K562 (cell line): ENCODE results near the gene RUNX1. TPM values are rescaled to one million over a fixed set of nuclear protein-coding genes. Genes with fewer than 3 reads are reported as not detected.
A peak's percentile ranks its signal among the peaks of the same experiment; 100 is the strongest.

Experiments used
- ATAC-seq: fragments of 200-7000 bp; cut with Tn5 transposase; 3 replicates; pipeline ENCODE4 v1.9.1; 2020; ENCODE audit warnings: moderate library complexity
- BruUV-seq: library from RNA; stranded (reverse); fragments of 400-500 nt; replicated peaks from 2 replicates; lab custom pipeline; 2021; lab: Mats Ljungman, UMichigan
- CTCF ChIA-PET: fragments of 300-600 bp; formaldehyde crosslinking; extraction: SDS; loops from one replicate; lab custom pipeline; 2021; ENCODE audit warnings: low intra/inter-chr PET ratio; lab: Yijun Ruan, JAX
- POLR2A ChIA-PET: fragments of 300-600, 350-650 bp; sonication (Branson Sonifier 250); formaldehyde crosslinking; extraction: SDS; loops from one replicate; lab custom pipeline; 2021; ENCODE audit warnings: antibody characterized with exemption, inconsistent platforms; lab: Yijun Ruan, JAX
- DNase-seq, 4 experiments: peaks; one replicate each; pipeline versions ENCODE4 v3.0.0 to v3.0.0-alpha.2; 2011 to 2018; ENCODE audit warnings: low spot score in 3 of 4, mixed read lengths in 3 of 4; ENCODE audit errors: extremely low read depth in 1 of 4
- FAIRE-seq: peaks from 2 replicates; lab custom pipeline; 2011; peaks lifted over from hg19 to GRCh38; lab: Jason Lieb, UNC
- H2AFZ ChIP-seq: 2 replicates; pipeline ENCODE4 v1.6.0; 2011; ENCODE audit warnings: low read depth, low read length, control low read depth, inconsistent platforms
- H3K27ac ChIP-seq: fragments of 200-600 bp; 3 replicates; pipeline ENCODE4 v1.8.0; 2011; ENCODE audit warnings: low read depth, mild to moderate bottlenecking, control low read depth, inconsistent platforms, low read length, moderate library complexity, mixed read lengths; ENCODE audit errors: extremely low read depth
- H3K27me3 ChIP-seq, 2 experiments: fragments of 300-600 bp in 1 of 2; 2 replicates in 1 of 2; 3 replicates in 1 of 2; pipeline versions ENCODE4 v1.6.0 to v1.8.0; 2011; ENCODE audit warnings: inconsistent platforms in 2 of 2, low read length in 2 of 2, mild to moderate bottlenecking in 1 of 2, mixed read lengths in 1 of 2, moderate library complexity in 1 of 2; ENCODE audit not compliant: control insufficient read depth in 2 of 2, insufficient read depth in 2 of 2
- H3K36me3 ChIP-seq: fragments of 300-600 bp; 3 replicates; pipeline ENCODE4 v1.8.0; 2011; ENCODE audit warnings: mild to moderate bottlenecking, low read length, inconsistent platforms; ENCODE audit not compliant: control insufficient read depth, insufficient read depth
- H3K4me1 ChIP-seq, 2 experiments: fragments of 200-600 bp in 1 of 2; replicated peaks in 1 of 2; 2 replicates in 1 of 2; 3 replicates in 1 of 2; pipeline versions ENCODE4 v1.5.1 to v1.8.0; 2011; ENCODE audit warnings: inconsistent platforms in 2 of 2, low read length in 2 of 2, mild to moderate bottlenecking in 1 of 2, mixed read lengths in 1 of 2, moderate library complexity in 1 of 2; ENCODE audit not compliant: control insufficient read depth in 2 of 2, insufficient read depth in 2 of 2
- H3K4me2 ChIP-seq: 2 replicates; pipeline ENCODE4 v1.6.1; 2011; ENCODE audit warnings: low read length, control low read depth, inconsistent platforms, mixed read lengths; ENCODE audit not compliant: insufficient read depth
- H3K4me3 ChIP-seq: fragments of 200-600 bp; sonication (generic), shearing (Covaris generic); 2 replicates; pipeline ENCODE4 v1.5.1; 2016; ENCODE audit warnings: control low read depth, inconsistent platforms
- H3K79me2 ChIP-seq: fragments of 200-600 bp; 3 replicates; pipeline ENCODE4 v1.8.0; 2011; ENCODE audit warnings: low read length, inconsistent platforms; ENCODE audit not compliant: control insufficient read depth, insufficient read depth
- H3K9ac ChIP-seq, 2 experiments: 2 replicates each; pipeline versions ENCODE4 v1.6.0 to v1.6.1; 2011; ENCODE audit warnings: low read depth in 2 of 2, low read length in 2 of 2, control low read depth in 1 of 2, inconsistent platforms in 1 of 2, mild to moderate bottlenecking in 1 of 2, mixed read lengths in 1 of 2; ENCODE audit not compliant: insufficient read depth in 1 of 2
- H3K9me1 ChIP-seq: one replicate; pipeline ENCODE4 v1.6.0; 2011; ENCODE audit warnings: inconsistent platforms, mild to moderate bottlenecking, low read length, moderate library complexity; ENCODE audit not compliant: control insufficient read depth, insufficient read depth
- H3K9me3 ChIP-seq: replicated peaks from 2 replicates; pipeline ENCODE4 v1.5.1; 2011; ENCODE audit warnings: low read depth, low read length, inconsistent platforms; ENCODE audit not compliant: control insufficient read depth, insufficient read depth
- H4K20me1 ChIP-seq: replicated peaks from 2 replicates; pipeline ENCODE4 v1.6.1; 2011; ENCODE audit warnings: low read length, inconsistent platforms, mixed read lengths; ENCODE audit not compliant: control insufficient read depth, insufficient read depth
- BCOR ChIP-seq: fragments of 450-650 bp; IDR thresholded peaks from 2 replicates; pipeline ENCODE4 v1.6.1; 2016
- CBFA2T3 ChIP-seq: fragments of 450-650 bp; IDR thresholded peaks from 2 replicates; pipeline ENCODE4 v1.6.1; 2017
- EHMT2 ChIP-seq: fragments of 450-650 bp; IDR thresholded peaks from 2 replicates; pipeline ENCODE4 v1.6.1; 2018; ENCODE audit warnings: antibody characterized with exemption
- JUND ChIP-seq, 2 experiments: IDR thresholded peaks; 2 replicates in 1 of 2; 3 replicates in 1 of 2; pipeline ENCODE4 v1.6.1; 2011; ENCODE audit warnings: borderline replicate concordance in 2 of 2, low read depth in 2 of 2, low read length in 2 of 2, improper control_type of control experiment in 1 of 2, missing biosample characterization in 1 of 2, missing genetic modification characterization in 1 of 2, missing genetic modification reagents in 1 of 2
- KLF16 ChIP-seq: IDR thresholded peaks from 2 replicates; pipeline ENCODE4 v1.6.1; 2016; ENCODE audit warnings: antibody characterized with exemption
- L3MBTL2 ChIP-seq: fragments of 450-650 bp; IDR thresholded peaks from 2 replicates; pipeline ENCODE4 v1.6.1; 2016; ENCODE audit warnings: mild to moderate bottlenecking, moderate library complexity
- NR2F6 ChIP-seq: fragments of 450-650 bp; formaldehyde crosslinking; IDR thresholded peaks from 2 replicates; pipeline ENCODE4 v1.4.0; 2020; ENCODE audit warnings: mild to moderate bottlenecking
- PHB2 ChIP-seq: fragments of 450-650 bp; IDR thresholded peaks from 2 replicates; pipeline ENCODE4 v1.6.1; 2017; ENCODE audit warnings: low read depth
- POLR2AphosphoS2 ChIP-seq: IDR thresholded peaks from 2 replicates; pipeline ENCODE4 v1.6.1; 2012; ENCODE audit warnings: low read length, improper control_type of control experiment
- RCOR1 ChIP-seq, 2 experiments: IDR thresholded peaks; 2 replicates each; pipeline ENCODE4 v1.6.1; 2012; ENCODE audit warnings: low read depth in 2 of 2, low read length in 2 of 2, borderline replicate concordance in 1 of 2, improper control_type of control experiment in 1 of 2
- STAT5A ChIP-seq: IDR thresholded peaks from 2 replicates; pipeline ENCODE4 v1.6.1; 2012; ENCODE audit warnings: low read length, inconsistent platforms, borderline replicate concordance
- U2AF1 ChIP-seq: fragments of 200-400 bp; formaldehyde crosslinking; optimal IDR thresholded peaks from 2 replicates; pipeline ENCODE3; 2017; ENCODE audit warnings: mild to moderate bottlenecking, low read depth, low read length, moderate library complexity
- WGBS: fragments of 100-300 bp; shearing (Covaris generic); methylation state at CpG from one replicate; pipeline ENCODE4 v1.1.6; 2016; ENCODE audit warnings: low coverage, mixed read lengths; ENCODE audit not compliant: insufficient coverage; ENCODE audit errors: missing lambda C conversion rate; 5-methylcytosine and 5-hydroxymethylcytosine counted together
- in situ Hi-C: fragments of 300-500 bp; cut with MboI; formaldehyde crosslinking; loops from 4 replicates; pipeline ENCODE4 v1.15.0; 2018; ENCODE audit warnings: inconsistent platforms, mixed read lengths
- intact Hi-C: fragments of 100-400 bp; cut with micrococcal nuclease; formaldehyde crosslinking; loops from 2 replicates; pipeline ENCODE4 v1.14.2; 2022
- polyA plus RNA-seq, 8 experiments: library from polyadenylated mRNA; depleted of rRNA in 4 of 8; stranded (reverse) in 5 of 8; unstranded in 3 of 8; fragments of >200 nt; fragmentation: Nextera tagmentation in 2 of 8; fragmentation: Illumina TruSeq in 1 of 8; extraction: Ambion mirVana in 2 of 8; extraction: Trizol in 1 of 8; gene quantifications; 2 replicates each; pipeline versions ENCODE4 v1.2.1 to v1.2.3, GENCODE V29; 2011 to 2014; ENCODE audit warnings: inconsistent platforms in 1 of 8, missing spikeins in 1 of 8
- total RNA-seq, 7 experiments: library from RNA; depleted of rRNA in 6 of 7; stranded (reverse); fragments of >200 nt in 6 of 7; fragmentation: Illumina TruSeq in 2 of 7; extraction: Trizol in 2 of 7; gene quantifications; 2 replicates each; pipeline versions ENCODE4 v1.2.1 to v1.2.3, GENCODE V29; 2011 to 2021; ENCODE audit warnings: low replicate concordance in 1 of 7
- TF ChIP-seq, protein P1 (sequence below): IDR thresholded peaks from 2 replicates; pipeline ENCODE4 v1.6.1; 2011; ENCODE audit warnings: borderline replicate concordance, low read depth, mild to moderate bottlenecking, moderate library complexity, low read length; ENCODE audit not compliant: insufficient read depth, poor library complexity, severe bottlenecking
- TF ChIP-seq, protein P2 (sequence below): fragments of 450-650 bp; IDR thresholded peaks from 2 replicates; pipeline ENCODE4 v1.6.1; 2016
- TF ChIP-seq, protein P3 (sequence below): fragments of 450-650 bp; IDR thresholded peaks from 2 replicates; pipeline ENCODE4 v1.6.1; 2016; ENCODE audit warnings: missing biosample characterization, missing genetic modification characterization

RUNX1 gene
- total and polyA plus RNA-seq, 9 of the 15 experiments (the other 6 are each of a cell fraction or from before 2014, with no cell fraction given): 2.2 to 68.6 (median 17.8) TPM

DNA sequence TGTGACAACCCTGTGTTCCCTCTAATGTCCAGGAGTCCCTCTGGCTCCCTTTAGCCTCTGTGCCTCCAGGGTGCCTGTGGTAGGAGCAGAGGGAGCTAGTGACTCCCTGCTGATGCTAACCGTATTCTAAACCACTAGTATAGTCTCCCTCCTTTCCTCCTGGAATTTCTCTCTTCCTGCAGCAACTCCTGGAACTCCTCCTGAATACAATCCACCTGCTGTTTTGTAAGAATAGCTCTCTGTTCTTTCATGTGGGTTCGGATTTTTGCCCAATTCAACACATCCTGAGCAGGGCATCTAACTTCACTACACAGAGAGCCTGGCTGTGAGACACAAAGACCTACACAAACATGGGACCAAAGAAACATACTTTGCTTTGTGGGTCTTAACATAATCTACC, 107.9 kb downstream of the RUNX1 start:
- TF ChIP-seq BCOR (no peak), STAT5A (no peak), CBFA2T3 (no peak), U2AF1 (no peak), RCOR1 (IDR thresholded peaks at IDR 0.05; ENCODE audit: borderline replicate concordance in 1 of 2, low read depth in 2 of 2, low read length in 2 of 2) (no peak), EHMT2 (no peak), L3MBTL2 (0 out of 2 replicates have a peak, but pooled peaks have one; percentile 17), NR2F6 (CRISPR knock-in tag) (no peak), PHB2 (no peak), POLR2AphosphoS2 (no peak), KLF16 (no peak), JUND (IDR thresholded peaks at IDR 0.05; ENCODE audit: borderline replicate concordance, low read depth, low read length) (no peak), JUND (tag; IDR thresholded peaks at IDR 0.05; ENCODE audit: borderline replicate concordance, low read depth, low read length) (0 out of 3 replicates have a peak, but pooled peaks have one; percentile 20)
- TF ChIP-seq, protein P1, sequence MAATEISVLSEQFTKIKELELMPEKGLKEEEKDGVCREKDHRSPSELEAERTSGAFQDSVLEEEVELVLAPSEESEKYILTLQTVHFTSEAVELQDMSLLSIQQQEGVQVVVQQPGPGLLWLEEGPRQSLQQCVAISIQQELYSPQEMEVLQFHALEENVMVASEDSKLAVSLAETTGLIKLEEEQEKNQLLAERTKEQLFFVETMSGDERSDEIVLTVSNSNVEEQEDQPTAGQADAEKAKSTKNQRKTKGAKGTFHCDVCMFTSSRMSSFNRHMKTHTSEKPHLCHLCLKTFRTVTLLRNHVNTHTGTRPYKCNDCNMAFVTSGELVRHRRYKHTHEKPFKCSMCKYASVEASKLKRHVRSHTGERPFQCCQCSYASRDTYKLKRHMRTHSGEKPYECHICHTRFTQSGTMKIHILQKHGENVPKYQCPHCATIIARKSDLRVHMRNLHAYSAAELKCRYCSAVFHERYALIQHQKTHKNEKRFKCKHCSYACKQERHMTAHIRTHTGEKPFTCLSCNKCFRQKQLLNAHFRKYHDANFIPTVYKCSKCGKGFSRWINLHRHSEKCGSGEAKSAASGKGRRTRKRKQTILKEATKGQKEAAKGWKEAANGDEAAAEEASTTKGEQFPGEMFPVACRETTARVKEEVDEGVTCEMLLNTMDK: no peak
- TF ChIP-seq, protein P2, sequence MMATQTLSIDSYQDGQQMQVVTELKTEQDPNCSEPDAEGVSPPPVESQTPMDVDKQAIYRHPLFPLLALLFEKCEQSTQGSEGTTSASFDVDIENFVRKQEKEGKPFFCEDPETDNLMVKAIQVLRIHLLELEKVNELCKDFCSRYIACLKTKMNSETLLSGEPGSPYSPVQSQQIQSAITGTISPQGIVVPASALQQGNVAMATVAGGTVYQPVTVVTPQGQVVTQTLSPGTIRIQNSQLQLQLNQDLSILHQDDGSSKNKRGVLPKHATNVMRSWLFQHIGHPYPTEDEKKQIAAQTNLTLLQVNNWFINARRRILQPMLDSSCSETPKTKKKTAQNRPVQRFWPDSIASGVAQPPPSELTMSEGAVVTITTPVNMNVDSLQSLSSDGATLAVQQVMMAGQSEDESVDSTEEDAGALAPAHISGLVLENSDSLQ: no peak
- TF ChIP-seq, protein P3, sequence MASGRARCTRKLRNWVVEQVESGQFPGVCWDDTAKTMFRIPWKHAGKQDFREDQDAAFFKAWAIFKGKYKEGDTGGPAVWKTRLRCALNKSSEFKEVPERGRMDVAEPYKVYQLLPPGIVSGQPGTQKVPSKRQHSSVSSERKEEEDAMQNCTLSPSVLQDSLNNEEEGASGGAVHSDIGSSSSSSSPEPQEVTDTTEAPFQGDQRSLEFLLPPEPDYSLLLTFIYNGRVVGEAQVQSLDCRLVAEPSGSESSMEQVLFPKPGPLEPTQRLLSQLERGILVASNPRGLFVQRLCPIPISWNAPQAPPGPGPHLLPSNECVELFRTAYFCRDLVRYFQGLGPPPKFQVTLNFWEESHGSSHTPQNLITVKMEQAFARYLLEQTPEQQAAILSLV: no peak
- ChIA-PET POLR2A (interaction anchor here (0.8 to 2.6 kb wide), 3 partner anchors 13 to 277 kb away, joined by 3 to 11 read pairs (median 3); no protein-coding TSS in a partner anchor), CTCF (no interaction called here)
- FAIRE-seq (no peak), DNase-seq (peak in 1 of 4 experiments; percentile 34), ATAC-seq (peak; percentile 71)
- H2AFZ ChIP-seq: peak overlapping the region; percentile 71
- H3K9ac ChIP-seq: no peak overlapping the region; a peak in 1 of 4 replicates
- BruUV-seq: no TSS peak
- intact Hi-C loops: no loop called here
- 26% methylated on average over 2 of the region's 2 CpGs for WGBS
- H3K4me1 ChIP-seq: peaks cover 7 to 47% of the 10 kb centered on the region in 2 experiments
- H3K9me3 ChIP-seq: no peaks in the 10 kb centered on the region
- no peak overlapping the region; the same call in 2 of the 3 replicates for H3K27ac ChIP-seq
- H3K27me3 ChIP-seq: no peaks in the 10 kb centered on the region
- H4K20me1 ChIP-seq: no peaks in the 10 kb centered on the region
- no peaks in the 10 kb centered on the region for H3K36me3 ChIP-seq
- H3K9me1 ChIP-seq: no peaks in the 10 kb centered on the region
- H3K79me2 ChIP-seq: no peaks in the 10 kb centered on the region
- peak overlapping the region; percentile 51 for H3K4me2 ChIP-seq
- no peak overlapping the region for H3K4me3 ChIP-seq
- in situ Hi-C loops: no loop called here
